ENCODE data around the gene CDH4. TPM values are rescaled to one million over a fixed set of nuclear protein-coding genes. Genes with fewer than 3 reads are reported as not detected.

The CDH4 gene
- total RNA-seq, 1 donor from 2014 or later: 39.7 TPM

- no peak overlapping the region for H3K4me3 ChIP-seq (ENCODE audit: low read depth, low read length)
- H3K27me3 ChIP-seq (ENCODE audit: control insufficient read depth, insufficient read depth, low read length): peaks cover 2% of the 10 kb centered on the region
- no peak for TF ChIP-seq CTCF (IDR thresholded peaks at IDR 0.05; ENCODE audit: insufficient read depth, low read length, poor library complexity, severe bottlenecking)
- DNase-seq (ENCODE audit: low read depth): no peak
- no peaks in the 10 kb centered on the region for H3K36me3 ChIP-seq (ENCODE audit: control insufficient read depth, insufficient read depth, low read length)
Measured at GRCh38 chr20:61909821-61910220, 657.8 kb downstream of the CDH4 start.

DNA sequence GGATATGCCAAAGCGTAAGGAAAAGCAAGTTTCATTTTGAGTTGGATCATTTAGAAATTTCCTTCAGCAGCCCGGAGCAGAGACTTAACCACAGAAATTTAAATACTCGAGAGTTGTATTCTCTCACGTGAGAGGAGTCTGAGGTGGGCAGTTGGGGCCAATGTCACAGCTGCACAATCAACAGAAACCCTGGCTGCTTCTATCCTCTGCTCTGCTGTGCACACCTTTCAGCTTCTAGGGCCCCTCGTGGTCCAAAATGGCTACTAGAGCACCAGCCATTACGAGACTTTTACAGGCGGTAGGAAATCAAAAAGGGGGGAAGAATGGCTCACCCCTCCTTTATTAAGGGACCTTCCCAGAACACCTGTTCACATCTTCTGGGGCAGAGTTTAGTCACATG lies 659.8 kb downstream of the CDH4 start:
- peaks cover 2% of the 10 kb centered on the region for H3K27me3 ChIP-seq (ENCODE audit: control insufficient read depth, insufficient read depth, low read length)
- no peak overlapping the region for H3K4me3 ChIP-seq (ENCODE audit: low read depth, low read length)
- DNase-seq (ENCODE audit: low read depth): no peak
- no peaks in the 10 kb centered on the region for H3K36me3 ChIP-seq (ENCODE audit: control insufficient read depth, insufficient read depth, low read length)
- no peak for TF ChIP-seq CTCF (IDR thresholded peaks at IDR 0.05; ENCODE audit: insufficient read depth, low read length, poor library complexity, severe bottlenecking)

GRCh38 chr20:61912665-61913422 lies 660.8 kb downstream of the CDH4 start:
- no peak for DNase-seq (ENCODE audit: low read depth)
- no peak overlapping the region for H3K4me3 ChIP-seq (ENCODE audit: low read depth, low read length)
- H3K27me3 ChIP-seq (ENCODE audit: control insufficient read depth, insufficient read depth, low read length): peaks cover 2% of the 10 kb centered on the region

GRCh38 chr20:61913423-61914225 lies 661.6 kb downstream of the CDH4 start:
- peaks cover 2% of the 10 kb centered on the region for H3K27me3 ChIP-seq (ENCODE audit: control insufficient read depth, insufficient read depth, low read length)
- no peak for TF ChIP-seq CTCF (IDR thresholded peaks at IDR 0.05; ENCODE audit: insufficient read depth, low read length, poor library complexity, severe bottlenecking)
- H3K4me3 ChIP-seq (ENCODE audit: low read depth, low read length): no peak overlapping the region
- no peak for DNase-seq (ENCODE audit: low read depth)
- no peaks in the 10 kb centered on the region for H3K36me3 ChIP-seq (ENCODE audit: control insufficient read depth, insufficient read depth, low read length)

More at GRCh38 chr20:61912665-61913422, 660.8 kb downstream of the CDH4 start:
- no peak for TF ChIP-seq CTCF (IDR thresholded peaks at IDR 0.05; ENCODE audit: insufficient read depth, low read length, poor library complexity, severe bottlenecking)
- H3K36me3 ChIP-seq (ENCODE audit: control insufficient read depth, insufficient read depth, low read length): no peaks in the 10 kb centered on the region

- Histone ChIP-seq H3K36me3 (ENCODE audit: control insufficient read depth, insufficient read depth, low read length) (no peaks in the 10 kb centered on the region), H3K27me3 (ENCODE audit: control insufficient read depth, insufficient read depth, low read length) (peaks cover 2% of the 10 kb centered on the region), H3K4me3 (ENCODE audit: low read depth, low read length) (no peak overlapping the region)
- TF ChIP-seq CTCF (IDR thresholded peaks at IDR 0.05; ENCODE audit: insufficient read depth, low read length, poor library complexity, severe bottlenecking): no peak
- DNase-seq (ENCODE audit: low read depth): no peak
Measured at GRCh38 chr20:61915101-61915500, 663.0 kb downstream of the CDH4 start.
